Activated CD4-positive, alpha-beta T cell treated with anti-CD3 and anti-CD28 coated beads, Interleukin-2, amount 50 U/mL, for 48 hours (primary cell): Measurements from ENCODE around the gene RPS27L.
A peak's percentile ranks its signal among the peaks of the same experiment; 100 is the strongest.

Source experiments
- DNase-seq, 2 experiments: peaks; one replicate each; pipeline ENCODE4 v3.0.0-alpha.2; 2020

RPS27L gene

GRCh38 chr15:63187589-63188226 lies 30.4 kb upstream of the RPS27L start:
- DNase-seq: no peak

DNA sequence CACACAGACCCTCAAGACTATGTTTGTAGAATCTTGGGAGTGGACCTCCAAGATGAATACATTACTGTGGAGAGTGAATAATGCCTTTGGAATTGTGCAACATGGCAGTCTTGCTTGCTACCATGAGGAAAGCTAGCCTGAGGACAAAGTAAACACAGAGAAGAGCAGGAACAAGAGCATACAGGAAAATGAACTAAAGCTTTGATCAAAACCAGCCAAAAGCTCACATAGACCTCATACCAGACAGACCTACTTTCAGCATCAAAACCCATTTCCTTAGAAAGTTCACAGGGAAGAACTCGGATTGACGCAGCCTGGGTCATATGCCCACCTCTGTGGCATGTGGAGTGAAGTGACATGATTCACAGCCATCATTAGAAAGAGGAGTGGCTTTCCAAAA lies 28.8 kb upstream of the RPS27L start:
- DNase-seq: no peak

GRCh38 chr15:63185206-63185605 lies 27.9 kb upstream of the RPS27L start:
- DNase-seq: no peak

GRCh38 chr15:63181648-63182047 lies 24.4 kb upstream of the RPS27L start:
- DNase-seq: no peak

- DNase-seq: no peak
Measured at GRCh38 chr15:63180746-63181145, 23.5 kb upstream of the RPS27L start.

- DNase-seq: no peak
Measured at GRCh38 chr15:63178034-63178433, 20.8 kb upstream of the RPS27L start.

- DNase-seq: no peak
Measured at GRCh38 chr15:63176302-63176701, 19.0 kb upstream of the RPS27L start.

GRCh38 chr15:63172851-63173451 lies 15.7 kb upstream of the RPS27L start:
- no peak for DNase-seq

DNA sequence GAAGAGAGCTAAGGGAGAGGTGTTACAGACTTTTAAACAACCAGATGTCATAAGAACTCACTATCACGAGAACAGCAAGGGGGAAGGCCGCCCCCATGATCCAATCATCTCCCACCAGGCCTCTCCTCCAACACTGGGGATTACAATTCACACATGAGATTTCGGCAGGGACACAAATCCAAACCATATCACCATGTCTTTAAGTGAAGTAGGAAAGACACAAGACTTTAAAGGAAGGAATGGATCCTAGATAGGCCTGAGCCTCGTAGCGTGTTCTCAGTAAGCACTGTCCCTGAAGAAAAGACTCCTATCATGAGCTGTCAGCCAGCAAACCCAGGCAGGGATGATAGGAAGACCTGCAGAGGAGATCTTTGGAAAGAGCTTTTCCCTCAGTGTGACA lies 15.1 kb upstream of the RPS27L start:
- no peak for DNase-seq

GRCh38 chr15:63169788-63170187 lies 12.5 kb upstream of the RPS27L start:
- DNase-seq: no peak

- no peak for DNase-seq
Measured at GRCh38 chr15:63166219-63166618, 8.9 kb upstream of the RPS27L start.

DNA sequence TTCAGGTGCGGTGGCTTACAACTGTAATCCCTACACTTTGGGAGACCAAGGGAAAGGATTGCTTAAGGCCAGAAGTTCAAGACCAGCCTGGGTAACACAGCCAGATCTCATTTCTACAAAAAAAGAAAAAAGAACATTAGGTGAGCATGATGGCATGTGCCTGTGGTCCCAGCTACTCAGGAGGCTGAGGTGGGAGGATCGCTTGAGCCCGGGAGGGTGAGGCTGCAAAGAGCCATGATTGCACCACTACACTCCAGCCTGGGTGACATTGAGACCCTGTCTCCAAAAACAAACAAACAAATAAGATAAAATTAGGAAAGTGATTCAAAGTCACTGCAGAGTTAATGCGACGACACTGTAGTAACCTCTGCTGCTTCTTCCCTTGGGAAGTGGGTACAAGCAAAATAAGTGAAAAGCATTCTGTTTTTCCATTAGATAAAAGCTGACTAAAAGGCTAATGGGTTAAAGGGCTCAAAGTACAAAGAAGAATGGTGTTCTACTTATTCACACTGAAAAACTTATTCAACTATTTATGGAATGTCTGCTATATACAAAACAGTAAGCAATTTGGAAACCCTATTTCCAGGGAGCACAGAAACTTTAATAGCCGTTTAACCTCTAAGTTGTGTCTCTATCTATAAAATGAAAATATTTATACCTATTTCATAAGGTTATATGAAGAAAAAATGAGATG lies 8.0 kb upstream of the RPS27L start:
- no peak for DNase-seq

DNA sequence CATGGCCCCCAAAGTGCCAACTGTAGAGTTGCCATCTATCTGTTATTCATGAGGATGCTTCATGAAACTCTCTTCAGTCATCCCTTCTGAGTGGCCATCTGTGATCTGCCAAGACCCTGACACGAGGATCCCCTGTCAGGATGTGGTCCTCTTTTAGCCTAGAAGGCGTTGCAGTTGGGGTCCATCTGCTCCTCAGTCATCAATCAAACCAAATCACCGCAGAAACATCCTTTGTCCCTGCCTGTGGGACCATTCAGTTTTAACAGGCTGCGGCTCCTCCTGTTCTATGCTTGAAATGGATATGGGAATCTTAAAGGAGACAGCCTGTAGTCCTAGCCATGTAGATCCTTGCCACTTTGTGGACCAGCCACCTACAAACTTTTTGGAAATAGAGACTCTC lies 5.9 kb upstream of the RPS27L start:
- DNase-seq: no peak

- no peak for DNase-seq
Measured at GRCh38 chr15:63160638-63161037, 3.4 kb upstream of the RPS27L start.

- peak; percentile 12 to 37 for DNase-seq
Measured at GRCh38 chr15:63157891-63158431, 684 bp upstream of the RPS27L start.

- peak; percentile 16 to 29 for DNase-seq
Measured at GRCh38 chr15:63156755-63157117, 541 bp downstream of the RPS27L start.

- DNase-seq: no peak
Measured at GRCh38 chr15:63156086-63156710, 1.1 kb downstream of the RPS27L start.

GRCh38 chr15:63155486-63155885 lies 1.8 kb downstream of the RPS27L start:
- DNase-seq: no peak

DNA sequence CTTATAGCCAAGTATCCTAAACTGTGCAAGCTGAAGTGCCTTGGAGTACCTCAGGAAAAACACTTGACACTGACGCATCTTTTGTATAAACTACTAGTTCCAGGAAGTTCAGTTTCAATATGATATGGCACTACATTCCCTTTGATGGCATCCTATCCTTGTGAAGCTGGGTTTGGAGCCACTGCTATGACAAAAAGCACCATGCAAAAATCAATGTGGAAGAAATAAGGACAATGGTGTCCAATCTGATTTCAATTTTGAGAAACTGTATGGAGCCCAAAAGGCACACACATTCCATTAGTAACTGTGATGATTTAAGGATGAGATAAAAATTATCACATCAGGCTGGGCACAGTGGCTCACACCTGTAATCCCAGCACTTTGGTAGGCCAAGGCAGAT lies 5.6 kb downstream of the RPS27L start:
- no peak for DNase-seq

GRCh38 chr15:63146684-63147083 lies 10.6 kb downstream of the RPS27L start:
- DNase-seq: no peak

DNA sequence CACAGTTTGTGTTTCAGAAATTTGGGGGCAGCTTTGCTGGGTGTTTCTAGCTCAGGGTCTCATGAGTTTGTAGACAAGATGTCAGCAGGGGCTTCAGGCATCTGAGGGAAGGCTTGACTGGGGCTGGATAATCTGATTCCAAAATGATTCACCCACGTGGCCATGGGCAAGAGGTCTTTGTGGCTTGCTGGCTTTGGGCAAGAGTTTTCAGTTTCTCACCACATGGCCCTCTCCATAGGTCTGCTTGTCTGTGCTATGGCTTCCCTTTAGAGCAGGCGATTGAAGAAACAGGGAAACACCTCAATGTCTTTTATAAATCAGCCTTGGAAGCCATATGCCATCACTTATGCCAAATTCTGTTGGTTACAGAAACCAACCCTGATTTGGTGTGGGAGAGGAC lies 11.9 kb downstream of the RPS27L start:
- no peak for DNase-seq

- no peak for DNase-seq
Measured at GRCh38 chr15:63140936-63141335, 16.3 kb downstream of the RPS27L start.

DNA sequence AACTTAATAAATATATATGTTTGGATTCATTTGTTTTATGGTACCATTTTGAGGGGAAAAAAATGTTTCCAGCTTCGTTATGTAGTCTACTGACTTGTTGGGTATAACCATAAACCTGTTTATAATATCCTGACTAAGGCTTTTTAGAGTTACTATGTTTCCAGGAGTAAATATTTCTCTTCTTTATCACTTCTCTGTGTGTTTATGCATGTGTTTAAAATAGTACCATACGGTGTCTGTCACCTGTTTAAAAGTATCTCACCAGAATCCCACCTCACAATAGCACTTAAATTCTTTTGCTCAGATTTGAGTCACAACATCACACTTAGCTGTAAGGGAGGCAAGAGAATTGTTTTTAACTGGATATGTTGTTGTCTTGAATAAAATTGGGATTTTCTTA lies 20.5 kb downstream of the RPS27L start:
- DNase-seq: no peak

DNA sequence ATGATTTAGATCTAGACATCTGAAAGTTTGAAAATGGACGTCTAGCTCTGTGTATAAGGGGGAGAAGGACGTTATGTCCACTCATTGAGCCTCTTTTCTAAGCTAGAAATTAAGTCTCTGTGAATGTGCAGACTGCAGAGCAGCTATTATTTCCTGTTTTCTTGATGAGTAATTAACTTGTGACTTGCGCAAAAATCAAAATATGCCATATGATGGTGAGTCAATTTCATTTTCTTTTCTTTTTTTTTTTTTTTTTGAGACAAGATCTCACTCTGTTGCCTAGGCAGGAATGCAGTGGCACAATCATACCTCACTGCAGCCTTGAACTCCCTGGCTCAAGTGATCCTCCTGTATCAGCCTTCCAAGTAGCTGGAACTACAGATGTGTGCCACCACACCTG lies 21.5 kb downstream of the RPS27L start:
- DNase-seq: no peak
